Measurements from ENCODE around the gene MECR.
"Not testable (repeated sequence)": the region's sequence is repeated elsewhere in the genome, so short reads cannot be mapped to it uniquely, and the experiment has no call there.

DNA sequence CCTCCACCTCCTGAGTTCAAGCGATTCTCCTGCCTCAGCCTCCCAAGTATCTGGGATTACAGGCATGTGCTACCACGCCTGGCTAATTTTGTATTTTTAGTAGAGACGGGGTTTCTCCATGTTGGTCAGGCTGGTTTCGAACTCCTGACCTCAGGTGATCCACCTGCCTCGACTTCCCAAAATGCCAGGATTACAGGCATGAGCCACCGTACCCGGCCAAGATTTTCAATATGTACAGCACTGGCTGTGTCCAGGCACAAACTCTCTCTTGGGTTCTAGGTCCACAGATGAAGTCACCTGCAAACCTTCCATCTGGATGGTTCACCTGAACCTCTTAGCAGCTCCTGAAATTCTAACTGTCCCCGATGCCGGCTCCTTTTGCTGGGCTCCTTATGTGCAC is 80.4 kb downstream of the MECR start:
- TF ChIP-seq, protein P1, sequence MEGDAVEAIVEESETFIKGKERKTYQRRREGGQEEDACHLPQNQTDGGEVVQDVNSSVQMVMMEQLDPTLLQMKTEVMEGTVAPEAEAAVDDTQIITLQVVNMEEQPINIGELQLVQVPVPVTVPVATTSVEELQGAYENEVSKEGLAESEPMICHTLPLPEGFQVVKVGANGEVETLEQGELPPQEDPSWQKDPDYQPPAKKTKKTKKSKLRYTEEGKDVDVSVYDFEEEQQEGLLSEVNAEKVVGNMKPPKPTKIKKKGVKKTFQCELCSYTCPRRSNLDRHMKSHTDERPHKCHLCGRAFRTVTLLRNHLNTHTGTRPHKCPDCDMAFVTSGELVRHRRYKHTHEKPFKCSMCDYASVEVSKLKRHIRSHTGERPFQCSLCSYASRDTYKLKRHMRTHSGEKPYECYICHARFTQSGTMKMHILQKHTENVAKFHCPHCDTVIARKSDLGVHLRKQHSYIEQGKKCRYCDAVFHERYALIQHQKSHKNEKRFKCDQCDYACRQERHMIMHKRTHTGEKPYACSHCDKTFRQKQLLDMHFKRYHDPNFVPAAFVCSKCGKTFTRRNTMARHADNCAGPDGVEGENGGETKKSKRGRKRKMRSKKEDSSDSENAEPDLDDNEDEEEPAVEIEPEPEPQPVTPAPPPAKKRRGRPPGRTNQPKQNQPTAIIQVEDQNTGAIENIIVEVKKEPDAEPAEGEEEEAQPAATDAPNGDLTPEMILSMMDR (IDR thresholded peaks at IDR 0.05) = not testable (repeated sequence)
- TF ChIP-seq POLR2AphosphoS5 (IDR thresholded peaks at IDR 0.05; ENCODE audit: insufficient read depth in 1 of 2, low read depth in 1 of 2); POLR2A (IDR thresholded peaks at IDR 0.05): not testable (repeated sequence)

Data from vagina (tissue), 2 donors.